ES-I3 (cell line): Measurements from ENCODE around the gene SLC2A6.

Experiments
- H3K36me3 ChIP-seq: 2 replicates; pipeline ENCODE4 v1.6.1; 2013; ENCODE audit warnings: mild to moderate bottlenecking, low read length, control low read depth, moderate library complexity; ENCODE audit not compliant: insufficient read depth
- H3K4me1 ChIP-seq: 2 replicates; pipeline ENCODE4 v1.6.1; 2013; ENCODE audit warnings: mild to moderate bottlenecking, control low read depth, low read length; ENCODE audit not compliant: insufficient read depth
- H3K9ac ChIP-seq: 2 replicates; pipeline ENCODE4 v1.6.1; 2013; ENCODE audit warnings: low read depth, mild to moderate bottlenecking, low read length, moderate library complexity
- H3K9me3 ChIP-seq: 2 replicates; pipeline ENCODE4 v1.6.1; 2013; ENCODE audit warnings: mild to moderate bottlenecking, low read length, moderate library complexity; ENCODE audit not compliant: control insufficient read depth, insufficient read depth

Gene SLC2A6

DNA sequence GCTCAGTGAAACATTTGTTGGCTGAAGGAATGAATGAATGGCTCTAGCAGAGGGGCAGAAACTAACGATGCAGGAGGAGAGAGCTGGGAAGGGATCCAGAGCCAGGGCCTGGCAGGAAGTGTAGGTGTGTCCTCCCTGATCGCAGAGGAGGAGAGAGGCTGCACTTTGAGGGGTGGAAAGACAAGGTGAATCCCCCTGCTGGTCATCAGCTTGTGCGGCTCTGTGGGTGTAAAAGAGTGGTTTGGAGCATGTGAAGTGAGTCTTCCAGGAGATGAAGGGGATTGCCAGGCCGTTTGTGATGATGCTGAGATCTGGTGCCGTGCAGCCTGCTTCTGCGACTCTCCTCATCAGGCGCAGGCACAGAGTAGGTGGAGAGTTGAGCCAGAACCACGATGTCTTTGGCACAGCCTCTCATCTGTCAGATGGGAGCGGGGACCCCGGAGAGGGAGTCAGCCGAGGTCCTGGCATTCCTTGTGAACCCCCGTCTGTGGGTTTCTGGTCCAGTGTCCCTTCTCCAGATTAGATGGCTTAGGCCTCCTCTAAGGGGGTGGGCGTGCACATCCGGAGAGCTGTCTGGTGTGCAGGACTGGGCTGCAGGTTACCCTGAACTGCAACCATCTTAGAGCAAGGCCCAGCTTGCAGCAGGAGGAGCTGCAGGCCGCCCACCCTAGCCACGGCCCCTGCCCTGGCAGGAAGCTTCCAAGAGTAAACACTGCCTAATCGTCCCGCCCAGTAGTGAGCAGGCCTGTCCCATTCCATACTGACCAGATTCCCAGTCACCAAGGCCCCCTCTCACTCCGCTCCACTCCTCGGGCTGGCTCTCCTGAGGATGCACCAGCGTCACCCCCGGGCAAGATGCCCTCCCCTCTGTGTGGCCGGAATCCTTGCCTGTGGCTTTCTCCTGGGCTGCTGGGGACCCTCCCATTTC, 57.0 kb downstream of the SLC2A6 start, which contains the start of gene ADAMTS13:
TSS of gene ADAMTS13 (plus strand) at position 753 of the 928 bp plus-strand sequence. CDS start at position 830, 77 bp downstream.
- Histone ChIP-seq H3K4me1 (peaks cover 15% of the 10 kb centered on the region; the same call in 1 of the 2 replicates), H3K36me3 (no peaks in the 10 kb centered on the region), H3K9ac (no peak within 1 kb of the TSS), H3K9me3 (no peaks in the 10 kb centered on the region)
